MM.1S (cell line): ENCODE data around the gene TDRD7.

Experiments used
- EZH2phosphoT487 ChIP-seq: fragments of 300-600 bp; sonication (generic); IDR thresholded peaks from 2 replicates; pipeline ENCODE4 v1.6.1; 2018; ENCODE audit warnings: antibody characterized with exemption, low read length
- TF ChIP-seq, protein P1 (sequence below): fragments of 300-600 bp; sonication (generic); IDR thresholded peaks from 2 replicates; pipeline ENCODE4 v1.5.1; 2016; ENCODE audit warnings: antibody characterized with exemption, low read length, mixed read lengths

DNA sequence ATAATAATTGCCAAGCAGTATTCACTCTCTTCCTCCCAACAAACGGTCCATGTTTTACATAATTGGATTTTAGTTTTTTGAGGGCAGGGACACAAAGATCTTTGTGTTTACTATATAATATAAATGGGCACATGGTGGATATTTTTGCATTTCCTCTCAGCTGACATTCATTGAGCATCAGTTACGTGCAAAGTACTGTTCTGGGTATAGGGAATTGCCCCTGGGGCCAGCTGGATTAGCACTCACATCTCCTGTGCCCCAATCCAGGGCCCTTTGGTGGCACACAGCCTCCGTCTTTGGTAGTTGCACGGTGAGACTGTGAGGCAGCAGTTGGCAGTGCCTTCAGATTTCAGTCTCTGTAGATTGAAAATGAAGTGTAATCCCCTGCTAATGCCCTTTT is 1.6 kb downstream of the TDRD7 start:
- TF ChIP-seq, protein P1, sequence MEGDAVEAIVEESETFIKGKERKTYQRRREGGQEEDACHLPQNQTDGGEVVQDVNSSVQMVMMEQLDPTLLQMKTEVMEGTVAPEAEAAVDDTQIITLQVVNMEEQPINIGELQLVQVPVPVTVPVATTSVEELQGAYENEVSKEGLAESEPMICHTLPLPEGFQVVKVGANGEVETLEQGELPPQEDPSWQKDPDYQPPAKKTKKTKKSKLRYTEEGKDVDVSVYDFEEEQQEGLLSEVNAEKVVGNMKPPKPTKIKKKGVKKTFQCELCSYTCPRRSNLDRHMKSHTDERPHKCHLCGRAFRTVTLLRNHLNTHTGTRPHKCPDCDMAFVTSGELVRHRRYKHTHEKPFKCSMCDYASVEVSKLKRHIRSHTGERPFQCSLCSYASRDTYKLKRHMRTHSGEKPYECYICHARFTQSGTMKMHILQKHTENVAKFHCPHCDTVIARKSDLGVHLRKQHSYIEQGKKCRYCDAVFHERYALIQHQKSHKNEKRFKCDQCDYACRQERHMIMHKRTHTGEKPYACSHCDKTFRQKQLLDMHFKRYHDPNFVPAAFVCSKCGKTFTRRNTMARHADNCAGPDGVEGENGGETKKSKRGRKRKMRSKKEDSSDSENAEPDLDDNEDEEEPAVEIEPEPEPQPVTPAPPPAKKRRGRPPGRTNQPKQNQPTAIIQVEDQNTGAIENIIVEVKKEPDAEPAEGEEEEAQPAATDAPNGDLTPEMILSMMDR, result no peak
- TF ChIP-seq EZH2phosphoT487, result no peak
